AML-193 (cell line): ENCODE data around the gene SMC4.

Experiments
- DNase-seq, 2 experiments: peaks; one replicate each; lab custom pipeline; 2025; lab: John Stamatoyannopoulos, UW

SMC4 gene

DNA sequence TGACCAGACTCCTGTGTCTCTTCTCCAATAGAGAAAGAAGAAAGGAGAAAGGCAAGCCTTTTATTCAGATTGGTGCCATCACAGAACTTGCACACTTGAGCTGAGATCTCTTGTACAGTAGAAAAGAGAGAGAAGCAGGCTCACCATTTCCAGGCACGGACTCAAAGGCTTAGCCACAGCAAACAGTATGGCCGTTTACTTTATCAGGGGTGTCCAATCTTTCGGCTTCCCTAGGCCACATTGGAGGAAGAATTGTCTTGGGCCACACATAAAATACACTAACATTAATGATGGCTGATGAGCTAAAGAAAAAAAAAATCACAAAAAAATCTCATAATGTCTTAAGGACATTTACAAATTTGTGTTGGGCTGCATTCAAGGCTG, 5.4 kb upstream of the SMC4 start:
- no peak for DNase-seq

GRCh38 chr3:160395297-160395696, 4.2 kb upstream of the SMC4 start:
- no peak for DNase-seq

DNA sequence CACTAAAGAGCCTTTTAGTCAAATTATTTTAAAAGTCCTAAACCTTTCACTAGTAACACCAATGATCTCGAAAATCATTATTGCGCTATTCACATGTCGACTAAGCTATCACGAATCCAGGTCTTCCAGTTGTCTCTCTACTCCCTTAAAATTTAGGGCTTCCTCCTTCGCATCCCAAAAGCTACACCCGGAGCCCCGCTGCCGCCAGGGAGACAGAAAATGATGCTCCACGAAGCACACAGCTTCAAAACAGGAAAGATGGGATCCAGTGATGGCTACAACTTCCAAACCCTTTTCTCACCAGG, 678 bp upstream of the SMC4 start:
- DNase-seq: no peak

GRCh38 chr3:160400030-160400701, 716 bp downstream of the SMC4 start:
- DNase-seq: no peak

GRCh38 chr3:160400702-160401150, 1.3 kb downstream of the SMC4 start:
- DNase-seq: no peak

- DNase-seq: no peak
Observed at GRCh38 chr3:160401291-160402095, 2.0 kb downstream of the SMC4 start.

GRCh38 chr3:160402221-160403027, 3.0 kb downstream of the SMC4 start:
- DNase-seq: no peak

GRCh38 chr3:160403028-160403545, 3.6 kb downstream of the SMC4 start:
- DNase-seq: no peak

DNA sequence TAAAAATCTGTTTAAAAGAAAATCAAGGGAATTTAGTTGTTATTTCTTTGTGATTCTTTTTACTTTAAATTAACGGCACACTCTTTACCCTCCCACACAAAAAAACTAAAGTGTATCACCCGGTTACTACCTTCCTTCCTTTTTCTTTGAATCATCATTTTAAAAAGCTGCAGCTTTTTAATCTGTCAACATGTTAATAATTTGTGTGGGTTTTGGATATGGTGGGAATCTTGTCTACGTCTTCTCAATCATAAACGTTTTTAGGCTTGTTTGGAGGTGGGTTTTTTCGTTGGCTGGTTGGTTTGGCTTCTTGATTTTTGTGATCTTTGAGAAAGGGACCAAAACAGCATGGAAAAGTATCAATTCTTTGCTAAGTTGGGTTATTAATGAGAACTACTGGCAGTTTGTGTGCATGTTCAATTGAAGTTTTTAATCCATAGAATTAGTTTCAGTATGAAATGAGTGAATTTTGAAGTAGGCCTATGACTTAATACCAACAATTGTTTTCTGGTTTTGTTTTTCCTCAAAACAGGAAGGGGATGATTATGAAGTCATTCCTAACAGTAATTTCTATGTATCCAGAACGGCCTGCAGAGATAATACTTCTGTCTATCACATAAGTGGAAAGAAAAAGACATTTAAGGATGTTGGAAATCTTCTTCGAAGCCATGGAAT, 4.5 kb downstream of the SMC4 start:
- DNase-seq: no peak

DNA sequence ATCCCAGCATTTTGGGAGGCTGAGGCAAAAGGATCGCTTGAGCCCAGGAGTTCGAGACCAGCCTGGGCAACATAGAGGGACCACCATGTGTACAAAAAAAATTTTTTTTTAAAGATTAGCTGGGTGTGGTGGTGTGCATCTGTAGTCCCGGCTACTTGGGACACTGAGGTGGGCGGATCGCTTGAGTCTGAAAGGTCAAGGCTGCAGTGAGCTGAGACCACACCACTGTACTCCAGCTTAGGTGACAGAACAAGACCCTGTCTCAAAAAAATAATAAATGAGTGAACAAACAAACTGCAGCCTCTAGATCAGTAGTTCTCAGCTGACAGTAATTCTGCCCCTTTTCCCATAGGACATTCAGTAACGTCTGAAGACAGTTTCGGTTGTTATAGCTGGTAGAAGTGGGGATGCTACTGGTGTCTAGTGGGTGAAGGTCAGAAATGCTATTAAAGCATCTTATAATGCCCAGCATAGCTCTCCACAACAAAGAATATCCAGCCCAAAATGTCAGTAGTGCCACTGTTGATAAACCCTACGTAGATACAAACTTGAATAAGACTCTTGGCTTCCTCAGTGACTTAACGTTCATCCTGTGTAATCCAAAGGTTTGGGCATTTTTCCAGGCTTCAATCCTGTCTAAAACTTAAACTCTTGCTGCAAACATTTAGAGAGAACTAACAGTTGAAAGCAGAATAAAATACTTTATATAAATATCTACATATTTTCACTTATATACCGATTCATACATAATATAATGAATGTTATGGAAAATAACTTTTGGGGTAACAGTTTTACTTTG, 10.6 kb downstream of the SMC4 start:
- DNase-seq: no peak

GRCh38 chr3:160412477-160412876, 13.0 kb downstream of the SMC4 start:
- no peak for DNase-seq

GRCh38 chr3:160413613-160414248, 14.3 kb downstream of the SMC4 start:
- DNase-seq: peak; percentile 83 to 84

DNA sequence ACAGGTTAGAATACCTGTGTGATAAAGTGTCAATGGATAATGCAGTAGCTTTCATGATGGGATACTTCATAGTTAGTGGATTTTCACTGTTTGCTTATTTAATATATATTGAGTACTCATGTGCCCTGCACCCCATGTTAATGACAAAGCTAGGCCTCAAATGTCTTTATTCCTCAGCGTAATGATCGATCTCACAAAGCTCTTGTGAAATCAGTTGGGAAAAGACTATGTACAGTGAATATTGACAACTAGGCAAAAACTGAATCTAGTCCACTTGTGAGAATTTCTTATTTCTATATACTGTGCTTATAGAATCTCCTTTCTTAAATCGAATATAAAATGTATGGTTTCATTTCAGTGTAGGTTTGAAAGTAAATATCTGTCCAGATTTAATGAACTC, 17.9 kb downstream of the SMC4 start:
- no peak for DNase-seq

DNA sequence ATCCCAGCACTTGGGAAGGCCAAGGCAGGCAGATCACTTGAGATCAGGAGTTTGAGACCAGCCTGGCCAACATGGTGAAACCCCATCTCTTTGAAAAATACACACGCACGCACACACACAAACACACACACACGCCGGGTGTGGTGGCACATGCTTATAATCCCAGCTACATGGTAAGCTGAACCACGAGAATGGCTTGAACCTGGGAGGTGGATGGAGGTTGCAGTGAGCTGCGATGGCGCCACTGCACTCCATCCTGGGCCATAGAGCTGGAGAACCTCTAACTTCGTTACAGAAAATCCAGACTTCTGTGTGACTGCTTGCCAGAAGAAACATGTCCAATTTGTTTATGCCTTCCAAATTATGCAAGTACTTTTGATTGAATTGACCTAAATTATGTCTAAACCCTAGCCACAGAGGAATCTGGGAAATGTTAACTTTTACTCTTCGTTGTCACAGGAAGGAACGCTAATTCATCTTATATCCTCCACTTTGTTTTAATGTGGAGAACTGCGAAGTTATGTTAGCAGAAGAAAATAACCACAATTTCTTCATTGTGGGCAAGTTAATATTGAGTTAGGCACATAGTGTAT, 28.5 kb downstream of the SMC4 start:
- DNase-seq: no peak

DNA sequence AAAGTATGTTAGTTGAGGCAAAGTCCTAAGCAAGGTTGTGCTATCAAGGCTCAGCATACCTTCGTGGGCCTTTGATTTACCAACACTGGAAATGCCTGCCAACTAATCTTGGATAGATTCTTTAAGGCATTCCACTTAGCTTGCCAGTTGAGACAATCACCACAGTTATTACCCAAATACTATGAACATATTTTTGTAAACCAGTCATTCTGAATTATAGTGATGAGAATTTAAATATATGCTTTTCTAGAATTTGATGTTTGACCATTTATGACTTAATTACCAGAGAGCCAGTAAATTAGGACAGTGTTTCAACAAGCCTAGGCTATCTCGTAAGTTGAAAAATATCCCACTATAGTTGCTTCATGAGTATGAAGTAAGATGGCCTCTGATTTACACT, 34.6 kb downstream of the SMC4 start:
- no peak for DNase-seq

DNA sequence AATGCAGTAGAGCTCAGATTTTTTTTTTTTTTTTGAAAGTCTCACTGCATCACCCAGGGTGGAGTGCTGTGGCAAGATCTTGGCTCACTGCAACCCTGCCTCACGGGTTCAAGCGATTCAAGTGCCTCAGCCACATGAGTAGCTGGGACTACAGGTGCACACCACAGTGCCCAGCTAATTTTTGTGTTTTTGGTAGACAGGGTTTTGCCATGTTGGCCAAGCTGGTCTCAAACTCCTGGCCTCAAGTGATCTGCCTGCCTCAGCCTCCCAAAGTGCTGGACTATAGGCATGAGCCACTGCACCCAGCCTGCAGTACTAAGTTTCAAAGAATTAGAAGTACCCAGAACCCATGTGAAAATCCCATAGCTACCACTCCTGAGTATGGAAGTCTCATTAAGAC, 35.6 kb downstream of the SMC4 start:
- DNase-seq: no peak

- DNase-seq: no peak
Observed at GRCh38 chr3:160435747-160436146, 36.3 kb downstream of the SMC4 start.

GRCh38 chr3:160437083-160437455, 37.6 kb downstream of the SMC4 start:
- no peak for DNase-seq

- no peak for DNase-seq
Observed at GRCh38 chr3:160440687-160441086, 41.2 kb downstream of the SMC4 start.

DNA sequence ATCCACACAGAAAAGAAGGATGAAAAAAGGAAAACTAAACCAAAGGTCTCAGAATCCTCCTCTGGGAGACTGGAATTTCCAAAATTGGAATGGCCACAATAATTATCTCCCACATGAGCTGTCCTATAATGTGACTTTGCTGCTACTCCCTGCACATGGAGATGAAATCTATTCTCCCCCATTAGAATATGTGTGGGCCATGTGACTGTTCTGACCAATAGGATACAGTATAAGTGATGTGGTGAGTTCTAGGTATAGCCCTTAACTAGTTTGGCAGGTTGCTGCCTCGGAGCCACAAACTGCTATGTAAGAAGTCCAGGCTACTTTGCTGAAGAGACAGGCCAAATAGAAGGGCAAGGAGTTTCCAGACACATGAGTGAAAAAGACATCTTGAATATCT, 45.0 kb downstream of the SMC4 start:
- DNase-seq: no peak

- no peak for DNase-seq
Observed at GRCh38 chr3:160445854-160446253, 46.4 kb downstream of the SMC4 start.
